Liver (tissue), 9 donors: Measurements from ENCODE around the gene MS4A15. TPM values are rescaled to one million over a fixed set of nuclear protein-coding genes. Genes with fewer than 3 reads are reported as not detected.

ENCODE experiments used
- DNase-seq: peaks from one replicate; pipeline ENCODE4 v3.0.0-alpha.2; 2017; ENCODE audit warnings: low spot score
- H3K27ac ChIP-seq, 2 donors: one replicate each; pipeline ENCODE4 v1.7.0; 2013; ENCODE audit warnings: inconsistent platforms in 2 of 2, low read length in 2 of 2, control low read depth in 1 of 2, low read depth in 1 of 2, mild to moderate bottlenecking in 1 of 2
- H3K27me3 ChIP-seq, 4 donors: one replicate each; pipeline versions ENCODE4 v1.6.1 to v1.7.0; 2013; ENCODE audit warnings: low read length in 3 of 4, inconsistent platforms in 1 of 4, mild to moderate bottlenecking in 1 of 4, moderate library complexity in 1 of 4; ENCODE audit not compliant: control insufficient read depth in 4 of 4, insufficient read depth in 4 of 4
- H3K36me3 ChIP-seq, 4 donors: one replicate each; pipeline versions ENCODE4 v1.6.1 to v1.7.0; 2013; ENCODE audit warnings: low read length in 3 of 4, mild to moderate bottlenecking in 3 of 4, low read depth in 1 of 4, moderate library complexity in 1 of 4; ENCODE audit not compliant: control insufficient read depth in 4 of 4, insufficient read depth in 3 of 4
- H3K4me1 ChIP-seq, 4 donors: one replicate each; pipeline versions ENCODE4 v1.6.1 to v1.7.0; 2013; ENCODE audit warnings: low read length in 3 of 4, mild to moderate bottlenecking in 3 of 4, moderate library complexity in 1 of 4; ENCODE audit not compliant: control insufficient read depth in 4 of 4, insufficient read depth in 4 of 4
- H3K4me3 ChIP-seq, 3 donors: one replicate each; pipeline versions ENCODE4 v1.6.1 to v1.7.0; 2013; ENCODE audit warnings: low read length in 3 of 3, control low read depth in 1 of 3, low read depth in 1 of 3, mild to moderate bottlenecking in 1 of 3
- H3K9ac ChIP-seq, 2 donors: one replicate each; pipeline ENCODE4 v1.7.0; 2013; ENCODE audit warnings: low read length in 2 of 2, mild to moderate bottlenecking in 2 of 2, moderate library complexity in 2 of 2, control low read depth in 1 of 2, low read depth in 1 of 2
- H3K9me3 ChIP-seq, 4 donors: one replicate each; pipeline versions ENCODE4 v1.6.1 to v1.7.0; 2013; ENCODE audit warnings: low read length in 3 of 4; ENCODE audit not compliant: control insufficient read depth in 4 of 4
- FOXA1 ChIP-seq: IDR thresholded peaks from 2 replicates; pipeline ENCODE4 v1.6.1; 2016; ENCODE audit warnings: antibody characterized with exemption
- FOXA2 ChIP-seq: IDR thresholded peaks from 2 replicates; pipeline ENCODE4 v1.6.1; 2016; ENCODE audit warnings: antibody characterized with exemption
- GABPA ChIP-seq, 2 donors: IDR thresholded peaks in 1 of 2; conservative IDR thresholded peaks in 1 of 2; 2 replicates each; pipeline ENCODE4 v1.6.1; 2016; ENCODE audit warnings: antibody characterized with exemption in 2 of 2, mild to moderate bottlenecking in 1 of 2, moderate library complexity in 1 of 2
- HNF4G ChIP-seq: IDR thresholded peaks from 2 replicates; pipeline ENCODE4 v1.6.1; 2016; ENCODE audit warnings: antibody characterized with exemption
- JUND ChIP-seq, 2 donors: IDR thresholded peaks; 2 replicates each; pipeline ENCODE4 v1.6.1; 2016; ENCODE audit warnings: antibody characterized with exemption in 2 of 2
- MAX ChIP-seq: IDR thresholded peaks from 2 replicates; pipeline ENCODE4 v1.6.1; 2016; ENCODE audit warnings: antibody characterized with exemption
- RAD21 ChIP-seq, 2 donors: IDR thresholded peaks; 2 replicates each; pipeline ENCODE4 v1.6.1; 2016; ENCODE audit warnings: antibody characterized with exemption in 2 of 2, mild to moderate bottlenecking in 2 of 2
- REST ChIP-seq: IDR thresholded peaks from 2 replicates; pipeline ENCODE4 v1.6.1; 2016; ENCODE audit warnings: antibody characterized with exemption, mild to moderate bottlenecking
- RXRA ChIP-seq, 2 donors: IDR thresholded peaks; 2 replicates each; pipeline ENCODE4 v1.6.1; 2017 to 2018; ENCODE audit warnings: antibody characterized with exemption in 2 of 2, mild to moderate bottlenecking in 1 of 2
- TAF1 ChIP-seq: conservative IDR thresholded peaks from 2 replicates; pipeline ENCODE4 v1.6.1; 2016; ENCODE audit warnings: antibody characterized with exemption, mild to moderate bottlenecking
- YY1 ChIP-seq: IDR thresholded peaks from 2 replicates; pipeline ENCODE4 v1.6.1; 2016; ENCODE audit warnings: antibody characterized with exemption, mild to moderate bottlenecking
- WGBS: extraction: QIAGEN DNeasy Blood & Tissue Kit; methylation state at CpG from one replicate; pipeline ENCODE4 v1.1.7; 2013; 5-methylcytosine and 5-hydroxymethylcytosine counted together
- polyA plus RNA-seq, 2 donors: library from polyadenylated mRNA; stranded (reverse) in 1 of 2; unstranded in 1 of 2; fragments of 200-250 nt in 1 of 2; fragments of >200 nt in 1 of 2; fragmentation: Nextera tagmentation in 1 of 2; extraction: Ambion mirVana in 1 of 2; gene quantifications; one replicate each; pipeline versions ENCODE4 v1.2.1 to v1.2.3, GENCODE V29; 2013 to 2015
- total RNA-seq, 2 donors: library from RNA; depleted of rRNA; stranded (reverse); fragments of >200 nt; gene quantifications; one replicate each; pipeline ENCODE4 v1.2.3, GENCODE V29; 2014
- TF ChIP-seq, protein P1 (sequence below): fragments of 150-350 bp; IDR thresholded peaks from 2 replicates; pipeline ENCODE4 v1.5.1; 2017; ENCODE audit warnings: improper control_type of control experiment, low read depth, low read length; ENCODE audit not compliant: missing input control
- TF ChIP-seq, protein P2 (sequence below): IDR thresholded peaks from 2 replicates; pipeline ENCODE4 v1.6.1; 2016; ENCODE audit warnings: antibody characterized with exemption
- donor health status: healthy.
- donor health status: healthy.
- donor health status: healthy.
- donor health status: healthy.
- donor health status: healthy.

Gene MS4A15
- total and polyA plus RNA-seq, 4 donors, result not detected

DNA sequence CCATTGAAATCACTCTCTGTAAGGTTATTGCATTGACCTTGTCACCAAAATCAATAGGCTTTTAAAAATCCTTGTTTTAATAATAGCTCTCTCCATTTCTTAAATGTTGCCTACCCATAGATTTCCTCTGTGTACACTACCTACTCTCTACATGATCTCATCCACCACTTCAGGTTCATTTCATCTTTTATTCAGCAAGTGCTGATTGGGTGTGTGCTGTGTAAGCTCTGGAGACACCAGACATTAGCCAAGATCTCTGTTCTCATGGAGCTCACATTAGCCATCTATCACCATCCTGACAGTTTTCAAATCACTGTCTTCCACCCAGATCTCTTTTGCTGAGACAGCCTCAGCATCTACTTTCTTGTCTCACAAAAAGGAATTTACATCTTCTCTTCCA, 24.1 kb downstream of the MS4A15 start (continued):
- TF ChIP-seq REST (no peak), YY1 (no peak)
- TF ChIP-seq, protein P1, sequence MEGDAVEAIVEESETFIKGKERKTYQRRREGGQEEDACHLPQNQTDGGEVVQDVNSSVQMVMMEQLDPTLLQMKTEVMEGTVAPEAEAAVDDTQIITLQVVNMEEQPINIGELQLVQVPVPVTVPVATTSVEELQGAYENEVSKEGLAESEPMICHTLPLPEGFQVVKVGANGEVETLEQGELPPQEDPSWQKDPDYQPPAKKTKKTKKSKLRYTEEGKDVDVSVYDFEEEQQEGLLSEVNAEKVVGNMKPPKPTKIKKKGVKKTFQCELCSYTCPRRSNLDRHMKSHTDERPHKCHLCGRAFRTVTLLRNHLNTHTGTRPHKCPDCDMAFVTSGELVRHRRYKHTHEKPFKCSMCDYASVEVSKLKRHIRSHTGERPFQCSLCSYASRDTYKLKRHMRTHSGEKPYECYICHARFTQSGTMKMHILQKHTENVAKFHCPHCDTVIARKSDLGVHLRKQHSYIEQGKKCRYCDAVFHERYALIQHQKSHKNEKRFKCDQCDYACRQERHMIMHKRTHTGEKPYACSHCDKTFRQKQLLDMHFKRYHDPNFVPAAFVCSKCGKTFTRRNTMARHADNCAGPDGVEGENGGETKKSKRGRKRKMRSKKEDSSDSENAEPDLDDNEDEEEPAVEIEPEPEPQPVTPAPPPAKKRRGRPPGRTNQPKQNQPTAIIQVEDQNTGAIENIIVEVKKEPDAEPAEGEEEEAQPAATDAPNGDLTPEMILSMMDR, result no peak

DNA sequence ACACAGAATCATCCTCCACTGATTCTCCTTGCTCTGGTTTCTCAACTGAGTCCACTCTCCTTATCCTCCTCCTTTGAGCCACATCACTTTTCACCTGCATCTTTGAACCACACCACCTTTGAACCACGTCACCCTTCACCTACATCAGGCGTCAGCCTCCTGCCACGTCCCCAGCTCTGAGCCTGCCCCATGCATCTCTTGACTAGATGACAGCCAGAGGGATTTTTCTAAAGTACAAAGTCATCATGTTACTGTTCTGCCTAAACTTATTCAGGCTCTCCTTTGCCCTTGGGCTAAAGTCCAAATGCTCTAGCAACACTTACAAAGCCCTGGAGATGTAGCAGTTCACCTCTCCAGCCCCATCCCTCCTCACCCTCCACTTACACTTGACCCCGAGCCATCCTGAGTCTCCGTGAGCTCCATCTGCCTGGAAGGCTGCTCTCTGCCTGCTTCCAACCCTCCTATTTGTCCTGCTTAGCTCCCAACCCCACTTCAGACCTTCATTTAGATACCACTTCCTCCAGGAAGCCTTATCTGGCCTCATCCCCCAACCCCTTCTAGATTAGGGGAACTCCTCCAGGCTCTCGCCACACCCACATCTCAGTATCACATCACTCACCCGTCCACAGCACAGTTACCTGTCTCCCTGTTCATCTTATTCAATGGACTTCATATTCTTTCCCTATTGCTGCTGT, 24.8 kb downstream of the MS4A15 start:
- H3K4me1 ChIP-seq, result no peaks in the 10 kb centered on the region
- H3K4me3 ChIP-seq, result no peak overlapping the region
- H3K27ac ChIP-seq, result no peak overlapping the region
- H3K27me3 ChIP-seq, result no peaks in the 10 kb centered on the region
- H3K9ac ChIP-seq, result no peak overlapping the region
- TF ChIP-seq TAF1 (no peak), HNF4G (no peak), FOXA2 (no peak), REST (no peak), FOXA1 (no peak), YY1 (no peak), MAX (no peak), RXRA (IDR thresholded peaks at IDR 0.05) (no peak), RAD21 (IDR thresholded peaks at IDR 0.05) (no peak), GABPA (IDR thresholded peaks at IDR 0.05 in 1 of 2, conservative IDR thresholded peaks at IDR 0.05 in 1 of 2) (no peak), JUND (IDR thresholded peaks at IDR 0.05) (no peak)
- TF ChIP-seq, protein P2, sequence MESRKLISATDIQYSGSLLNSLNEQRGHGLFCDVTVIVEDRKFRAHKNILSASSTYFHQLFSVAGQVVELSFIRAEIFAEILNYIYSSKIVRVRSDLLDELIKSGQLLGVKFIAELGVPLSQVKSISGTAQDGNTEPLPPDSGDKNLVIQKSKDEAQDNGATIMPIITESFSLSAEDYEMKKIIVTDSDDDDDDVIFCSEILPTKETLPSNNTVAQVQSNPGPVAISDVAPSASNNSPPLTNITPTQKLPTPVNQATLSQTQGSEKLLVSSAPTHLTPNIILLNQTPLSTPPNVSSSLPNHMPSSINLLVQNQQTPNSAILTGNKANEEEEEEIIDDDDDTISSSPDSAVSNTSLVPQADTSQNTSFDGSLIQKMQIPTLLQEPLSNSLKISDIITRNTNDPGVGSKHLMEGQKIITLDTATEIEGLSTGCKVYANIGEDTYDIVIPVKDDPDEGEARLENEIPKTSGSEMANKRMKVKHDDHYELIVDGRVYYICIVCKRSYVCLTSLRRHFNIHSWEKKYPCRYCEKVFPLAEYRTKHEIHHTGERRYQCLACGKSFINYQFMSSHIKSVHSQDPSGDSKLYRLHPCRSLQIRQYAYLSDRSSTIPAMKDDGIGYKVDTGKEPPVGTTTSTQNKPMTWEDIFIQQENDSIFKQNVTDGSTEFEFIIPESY, result no peak
- 64% methylated on average over 7 of the region's 7 CpGs for WGBS
- peaks cover 0 to 2% (median 0%) of the 10 kb centered on the region in 4 donors for H3K9me3 ChIP-seq
- no peaks in the 10 kb centered on the region for H3K36me3 ChIP-seq
- DNase-seq, result no peak
